Type B pancreatic cell (in vitro differentiated cells): ENCODE results near the gene JADE1. TPM values are rescaled to one million over a fixed set of nuclear protein-coding genes. Genes with fewer than 3 reads are reported as not detected.

Source experiments
- DNase-seq: peaks from one replicate; pipeline ENCODE4 v3.0.0; 2021; ENCODE audit warnings: mixed read lengths; ENCODE audit not compliant: unreplicated experiment; ENCODE audit errors: extremely low spot score
- H3K27ac Mint-ChIP-seq: 2 replicates; pipeline ENCODE4 v1.8.0; 2021; ENCODE audit warnings: mild to moderate bottlenecking, mixed read lengths
- H3K27me3 Mint-ChIP-seq: 2 replicates; pipeline ENCODE4 v1.8.0; 2021; ENCODE audit warnings: mixed read lengths
- H3K36me3 Mint-ChIP-seq: 2 replicates; pipeline ENCODE4 v1.8.0; 2021; ENCODE audit warnings: mixed read lengths
- H3K4me1 Mint-ChIP-seq: one replicate; pipeline ENCODE4 v1.8.0; 2021; ENCODE audit warnings: mixed read lengths; ENCODE audit not compliant: unreplicated experiment
- H3K4me3 Mint-ChIP-seq: 2 replicates; pipeline ENCODE4 v1.8.0; 2021; ENCODE audit warnings: mild to moderate bottlenecking, mixed read lengths
- H3K9me3 Mint-ChIP-seq: 2 replicates; pipeline ENCODE4 v1.8.0; 2021; ENCODE audit warnings: mixed read lengths
- CTCF ChIP-seq: fragments of 200-600 bp; sonication (generic); conservative IDR thresholded peaks from 2 replicates; pipeline ENCODE4 v1.5.0; 2021; ENCODE audit warnings: antibody characterized with exemption, mild to moderate bottlenecking
- total RNA-seq: library from RNA; stranded (reverse); gene quantifications from 2 replicates; pipeline ENCODE4 v1.2.1, GENCODE V29; 2021; ENCODE audit warnings: low replicate concordance

JADE1 gene
- total RNA-seq, 1 donor from 2014 or later, result 27.0 TPM

DNA sequence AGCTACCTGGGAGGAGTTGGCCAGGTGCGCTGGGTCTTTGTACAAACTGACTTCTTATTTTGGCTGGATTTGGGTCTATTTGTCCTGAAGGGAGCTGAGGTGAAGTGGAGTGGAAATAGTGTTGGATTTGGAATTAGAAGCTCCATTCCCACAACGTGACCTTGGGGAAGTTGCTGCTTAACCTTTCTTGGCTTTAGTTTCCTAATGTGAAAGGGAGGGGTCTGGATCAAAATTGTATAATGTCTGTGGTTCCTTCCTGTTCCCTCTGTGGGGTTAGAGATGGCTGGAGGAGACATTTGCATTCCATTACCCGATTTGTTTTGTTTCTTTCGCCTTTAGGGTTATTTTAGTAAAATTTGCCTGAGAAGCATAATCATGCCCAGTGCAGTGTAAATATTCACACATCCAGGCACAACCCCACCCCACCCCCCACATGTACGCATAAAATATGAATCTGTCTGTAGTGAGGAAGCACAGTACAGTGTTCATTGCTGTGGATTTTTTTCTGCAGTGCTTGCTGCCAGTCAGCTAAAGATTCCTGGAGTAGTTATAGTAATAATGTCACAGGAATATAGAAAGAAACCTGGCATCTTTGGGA is 21.5 kb downstream of the JADE1 start:
- peaks cover 44% of the 10 kb centered on the region for H3K4me1 Mint-ChIP-seq

GRCh38 chr4:128831531-128832242 is 22.2 kb downstream of the JADE1 start:
- peaks cover 13% of the 10 kb centered on the region for H3K36me3 Mint-ChIP-seq
- peak overlapping the region; percentile 68 for H3K27ac Mint-ChIP-seq
- H3K9me3 Mint-ChIP-seq, result no peaks in the 10 kb centered on the region
- peak overlapping the region; percentile 66 for H3K4me3 Mint-ChIP-seq
- no peak for DNase-seq
- no peaks in the 10 kb centered on the region for H3K27me3 Mint-ChIP-seq
- TF ChIP-seq CTCF, result no peak
- peaks cover 40% of the 10 kb centered on the region for H3K4me1 Mint-ChIP-seq

More for the DNA sequence above, 21.5 kb downstream of the JADE1 start:
- Mint-ChIP-seq H3K27me3 (no peaks in the 10 kb centered on the region), H3K36me3 (peaks cover 13% of the 10 kb centered on the region), H3K4me3 (peak overlapping the region; percentile 66), H3K9me3 (no peaks in the 10 kb centered on the region), H3K27ac (peak overlapping the region; percentile 68)
- DNase-seq, result no peak
- no peak for TF ChIP-seq CTCF

- no peaks in the 10 kb centered on the region for H3K27me3 Mint-ChIP-seq
- no peaks in the 10 kb centered on the region for H3K9me3 Mint-ChIP-seq
- H3K27ac Mint-ChIP-seq, result peak overlapping the region; percentile 68
- H3K4me3 Mint-ChIP-seq, result peak overlapping the region; percentile 66
- H3K4me1 Mint-ChIP-seq, result peaks cover 34% of the 10 kb centered on the region
- DNase-seq, result no peak
- peaks cover 13% of the 10 kb centered on the region for H3K36me3 Mint-ChIP-seq
- TF ChIP-seq CTCF, result no peak
Observed at GRCh38 chr4:128832243-128832625, 22.7 kb downstream of the JADE1 start.

DNA sequence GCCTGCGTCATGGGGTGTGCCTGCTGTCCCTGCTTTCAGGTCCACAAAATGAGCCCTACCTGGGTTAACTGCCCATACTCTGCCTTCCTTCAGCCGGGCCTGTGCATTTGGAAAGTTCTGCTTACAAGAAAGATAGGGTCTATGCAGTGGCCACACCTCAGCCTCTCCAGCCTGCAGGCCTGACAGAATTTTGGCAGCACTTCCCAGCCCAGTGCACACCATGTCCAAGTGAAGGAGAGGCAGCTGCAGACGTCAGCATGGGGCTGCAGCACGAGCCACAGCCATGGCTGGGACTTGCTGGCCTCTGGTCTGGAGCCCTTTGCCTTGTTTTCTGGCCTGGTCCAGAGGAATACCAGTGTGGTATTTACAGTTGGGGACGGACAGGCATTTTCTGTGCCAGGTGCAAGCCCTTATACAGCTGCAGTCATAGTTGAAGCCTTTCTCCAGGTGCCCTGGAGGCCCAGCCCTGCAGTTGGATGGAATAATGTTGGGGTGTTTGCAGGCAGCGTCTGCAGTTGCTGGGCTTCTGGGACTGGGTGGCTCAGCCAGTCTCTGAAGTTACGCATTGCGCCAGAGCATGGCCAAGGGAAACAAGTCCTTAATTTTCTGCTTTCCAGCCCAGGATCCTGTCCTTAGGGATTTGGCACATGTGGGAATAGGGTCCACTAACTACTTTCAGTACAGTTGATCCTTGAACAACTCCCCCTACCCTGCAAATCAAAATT is 26.2 kb downstream of the JADE1 start:
- Mint-ChIP-seq H3K4me3 (no peak overlapping the region), H3K27me3 (no peaks in the 10 kb centered on the region), H3K9me3 (no peaks in the 10 kb centered on the region), H3K4me1 (peaks cover 33% of the 10 kb centered on the region), H3K36me3 (peaks cover 16% of the 10 kb centered on the region), H3K27ac (no peak overlapping the region)
- no peak for TF ChIP-seq CTCF
- DNase-seq, result no peak

- H3K9me3 Mint-ChIP-seq, result peaks cover 6% of the 10 kb centered on the region
- no peak for TF ChIP-seq CTCF
- H3K4me3 Mint-ChIP-seq, result no peak overlapping the region
- H3K36me3 Mint-ChIP-seq, result peaks cover 21% of the 10 kb centered on the region
- DNase-seq, result no peak
- H3K27ac Mint-ChIP-seq, result no peak overlapping the region
- H3K27me3 Mint-ChIP-seq, result no peaks in the 10 kb centered on the region
- H3K4me1 Mint-ChIP-seq, result peaks cover 26% of the 10 kb centered on the region
Observed at GRCh38 chr4:128837198-128837597, 27.7 kb downstream of the JADE1 start.
